Activated T-cell treated with anti-CD3 and anti-CD28 coated beads, Interleukin-2, amount 50 U/mL, for 24 hours (primary cell): ENCODE data around the gene CEP135.
A peak's percentile ranks its signal among the peaks of the same experiment; 100 is the strongest.
"Not testable (repeated sequence)": the region's sequence is repeated elsewhere in the genome, so short reads cannot be mapped to it uniquely, and the experiment has no call there.

Source experiments
- DNase-seq: peaks from one replicate; pipeline ENCODE4 v3.0.0-alpha.2; 2020
- H3K27ac Mint-ChIP-seq: 2 replicates; pipeline ENCODE4 v1.8.0; 2020; ENCODE audit warnings: mild to moderate bottlenecking, mixed read lengths
- H3K27me3 Mint-ChIP-seq: 2 replicates; pipeline ENCODE4 v1.8.0; 2020; ENCODE audit warnings: mixed read lengths
- H3K36me3 Mint-ChIP-seq: 2 replicates; pipeline ENCODE4 v1.8.0; 2020; ENCODE audit warnings: low read depth, mixed read lengths
- H3K4me1 Mint-ChIP-seq: 2 replicates; pipeline ENCODE4 v1.8.0; 2020; ENCODE audit warnings: low read depth, mixed read lengths
- H3K4me3 Mint-ChIP-seq: 2 replicates; pipeline ENCODE4 v1.8.0; 2020; ENCODE audit warnings: mild to moderate bottlenecking, moderate library complexity, mixed read lengths
- H3K9me3 Mint-ChIP-seq: 2 replicates; pipeline ENCODE4 v1.8.0; 2020; ENCODE audit warnings: mixed read lengths

CEP135 gene

DNA sequence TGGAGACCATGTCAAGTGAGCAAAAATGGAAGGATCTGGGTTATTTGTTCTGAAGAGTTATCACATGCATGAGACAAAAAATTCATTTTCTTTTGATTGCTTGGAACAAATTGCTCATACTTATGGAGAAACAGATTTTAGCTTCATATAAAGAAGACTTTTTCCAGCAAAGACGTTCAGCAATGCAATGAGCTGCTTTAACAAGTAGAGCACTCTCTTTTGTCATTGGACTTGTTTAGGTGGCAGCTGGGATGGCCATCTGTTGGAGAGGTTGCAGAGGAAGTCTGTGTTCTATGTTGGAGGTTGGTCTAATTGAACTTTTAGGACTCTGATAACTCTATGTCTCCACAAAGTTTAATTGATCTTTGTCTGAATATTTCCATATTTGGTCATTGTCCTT, 19.9 kb upstream of the CEP135 start:
- no peak for DNase-seq

DNA sequence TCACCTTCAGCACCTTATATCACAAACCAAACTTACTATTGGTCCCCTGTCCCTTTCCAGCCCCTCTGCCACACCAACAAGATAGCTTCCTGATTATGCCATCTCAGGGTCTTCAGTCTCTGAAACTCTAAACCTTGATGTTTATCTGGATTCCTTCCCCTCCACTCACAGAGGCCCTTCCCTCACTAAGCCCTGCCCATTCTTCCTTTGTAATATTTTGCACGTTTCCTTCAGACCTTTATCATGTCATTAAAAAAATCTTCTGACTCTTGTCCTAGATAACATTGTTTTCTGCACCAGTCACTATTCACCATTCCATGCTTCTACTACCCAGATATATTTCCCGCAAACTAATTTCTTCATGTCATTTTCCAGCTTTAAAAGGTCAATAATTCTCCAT, 17.7 kb upstream of the CEP135 start:
- H3K27ac Mint-ChIP-seq: no peak overlapping the region
- H3K27me3 Mint-ChIP-seq: no peaks in the 10 kb centered on the region
- H3K4me3 Mint-ChIP-seq: no peak overlapping the region
- no peak for DNase-seq
- peaks cover 15% of the 10 kb centered on the region for H3K9me3 Mint-ChIP-seq
- no peaks in the 10 kb centered on the region for H3K36me3 Mint-ChIP-seq
- H3K4me1 Mint-ChIP-seq: peaks cover 2% of the 10 kb centered on the region

More for the DNA sequence above, 19.9 kb upstream of the CEP135 start:
- no peaks in the 10 kb centered on the region for H3K36me3 Mint-ChIP-seq
- peaks cover 5% of the 10 kb centered on the region for H3K9me3 Mint-ChIP-seq
- no peaks in the 10 kb centered on the region for H3K27me3 Mint-ChIP-seq
- no peak overlapping the region for H3K4me3 Mint-ChIP-seq
- H3K27ac Mint-ChIP-seq: no peak overlapping the region
- H3K4me1 Mint-ChIP-seq: peaks cover 2% of the 10 kb centered on the region

DNA sequence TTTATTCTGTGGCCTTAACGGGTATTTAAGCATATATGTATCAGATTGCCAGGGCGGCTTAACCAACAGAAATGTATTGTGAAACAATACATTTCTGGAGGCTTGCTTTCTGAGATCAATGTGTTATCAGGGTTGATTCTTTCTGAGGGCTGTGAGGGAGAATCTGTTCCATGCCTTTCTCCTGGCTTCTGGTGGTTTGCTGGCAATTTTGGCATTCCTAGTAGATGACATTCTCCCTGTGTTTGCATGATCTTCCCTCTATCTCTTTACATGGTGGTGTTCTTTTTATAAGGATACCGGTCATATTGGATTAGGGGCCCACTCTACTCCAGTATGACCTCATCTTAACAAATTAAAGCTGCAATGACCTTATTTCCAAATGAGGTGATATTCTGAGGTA, 16.9 kb upstream of the CEP135 start:
- peaks cover 5% of the 10 kb centered on the region for H3K36me3 Mint-ChIP-seq
- no peak overlapping the region for H3K27ac Mint-ChIP-seq
- peaks cover 16% of the 10 kb centered on the region for H3K9me3 Mint-ChIP-seq
- DNase-seq: no peak
- H3K4me3 Mint-ChIP-seq: no peak overlapping the region
- H3K27me3 Mint-ChIP-seq: no peaks in the 10 kb centered on the region
- H3K4me1 Mint-ChIP-seq: peaks cover 2% of the 10 kb centered on the region

DNA sequence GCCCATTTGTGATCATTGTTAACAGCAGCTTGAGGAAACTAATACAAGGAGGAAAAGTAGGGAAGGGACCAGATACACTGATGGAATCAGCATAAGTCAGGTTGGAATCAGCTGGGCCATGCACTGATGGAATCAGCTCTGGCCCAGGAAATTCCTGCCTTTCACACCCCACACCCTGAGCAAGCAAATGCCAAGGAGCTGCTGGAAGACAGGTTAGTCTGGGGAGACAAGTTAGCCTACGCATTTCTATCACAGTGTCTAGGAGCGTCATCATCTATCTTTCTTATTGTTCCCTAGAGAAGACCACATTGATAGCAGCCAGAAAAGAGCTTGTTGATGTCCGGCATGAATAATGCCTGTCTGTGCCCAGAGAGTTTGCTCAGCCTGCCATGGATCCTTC, 16.2 kb upstream of the CEP135 start:
- DNase-seq: no peak
- Mint-ChIP-seq H3K4me1 (peaks cover 2% of the 10 kb centered on the region), H3K27ac (no peak overlapping the region), H3K9me3 (peaks cover 19% of the 10 kb centered on the region), H3K27me3 (no peaks in the 10 kb centered on the region), H3K4me3 (no peak overlapping the region), H3K36me3 (peaks cover 7% of the 10 kb centered on the region)

GRCh38 chr4:55933611-55934010, 15.1 kb upstream of the CEP135 start:
- Mint-ChIP-seq H3K9me3 (peaks cover 23% of the 10 kb centered on the region), H3K36me3 (peaks cover 18% of the 10 kb centered on the region), H3K27ac (no peak overlapping the region), H3K27me3 (no peaks in the 10 kb centered on the region), H3K4me1 (peaks cover 2% of the 10 kb centered on the region), H3K4me3 (no peak overlapping the region)
- DNase-seq: no peak

GRCh38 chr4:55935907-55936306, 12.8 kb upstream of the CEP135 start:
- not testable (repeated sequence) for H3K4me1 Mint-ChIP-seq, H3K27ac Mint-ChIP-seq

GRCh38 chr4:55938481-55938880, 10.3 kb upstream of the CEP135 start:
- peaks cover 27% of the 10 kb centered on the region for H3K36me3 Mint-ChIP-seq
- no peaks in the 10 kb centered on the region for H3K4me1 Mint-ChIP-seq
- DNase-seq: no peak
- H3K4me3 Mint-ChIP-seq: no peak overlapping the region
- no peak overlapping the region for H3K27ac Mint-ChIP-seq
- H3K9me3 Mint-ChIP-seq: peaks cover 33% of the 10 kb centered on the region
- no peaks in the 10 kb centered on the region for H3K27me3 Mint-ChIP-seq

More at GRCh38 chr4:55935907-55936306, 12.8 kb upstream of the CEP135 start:
- peaks cover 33% of the 10 kb centered on the region for H3K9me3 Mint-ChIP-seq
- H3K27me3 Mint-ChIP-seq, DNase-seq, H3K4me3 Mint-ChIP-seq: not testable (repeated sequence)
- peaks cover 27% of the 10 kb centered on the region for H3K36me3 Mint-ChIP-seq

DNA sequence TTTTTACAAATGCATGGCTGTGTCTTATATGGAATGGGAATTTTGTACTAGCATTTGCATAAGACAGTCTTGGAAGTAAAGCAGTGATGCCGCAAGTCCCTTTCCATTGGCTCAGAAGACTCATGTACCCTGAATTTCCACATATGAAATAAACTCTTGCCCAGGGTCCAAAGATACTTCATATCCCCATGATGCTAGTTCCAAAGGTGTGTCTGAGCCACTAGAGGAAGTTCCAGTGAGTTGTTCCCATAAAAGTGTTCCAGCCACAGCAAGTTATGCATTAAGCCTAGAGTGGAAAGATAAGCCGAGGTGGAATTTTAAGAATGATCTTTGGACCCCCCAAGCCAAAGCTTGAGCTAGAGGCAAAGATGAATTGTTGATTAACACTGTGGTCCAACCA, 9.3 kb upstream of the CEP135 start:
- Mint-ChIP-seq H3K4me1 (no peaks in the 10 kb centered on the region), H3K9me3 (peaks cover 27% of the 10 kb centered on the region), H3K27me3 (no peaks in the 10 kb centered on the region)

DNA sequence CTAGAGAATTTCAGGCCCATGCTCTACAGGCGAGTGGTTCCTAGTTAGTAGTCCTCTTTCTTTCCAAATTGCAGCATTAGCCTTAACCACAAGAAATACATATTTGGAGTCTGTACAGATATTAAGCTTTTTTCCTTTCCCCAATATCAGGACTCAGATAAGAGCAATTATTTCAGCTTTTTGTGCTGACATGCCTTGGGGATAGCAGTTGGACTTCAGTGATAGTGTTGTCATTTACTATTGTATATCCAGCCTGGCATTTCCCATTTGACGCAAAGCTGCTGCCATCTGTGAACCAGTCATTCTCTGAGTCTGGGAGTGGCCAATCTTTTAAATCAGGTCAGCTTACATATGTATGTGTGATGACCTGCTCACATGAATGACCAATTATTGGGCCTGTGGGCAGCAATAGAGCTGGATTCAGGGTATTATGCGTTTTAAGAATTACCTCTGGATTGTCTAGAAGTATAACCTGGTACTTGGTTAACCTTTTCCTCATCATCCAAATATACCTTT, 6.8 kb upstream of the CEP135 start:
- Mint-ChIP-seq H3K27me3 (no peaks in the 10 kb centered on the region), H3K4me3 (no peak overlapping the region), H3K9me3 (peaks cover 21% of the 10 kb centered on the region), H3K36me3 (peaks cover 21% of the 10 kb centered on the region), H3K27ac (no peak overlapping the region), H3K4me1 (peaks cover 5% of the 10 kb centered on the region)
- DNase-seq: no peak

More for the DNA sequence above, 9.3 kb upstream of the CEP135 start:
- Mint-ChIP-seq H3K36me3 (peaks cover 27% of the 10 kb centered on the region), H3K4me3 (no peak overlapping the region), H3K27ac (no peak overlapping the region)
- DNase-seq: no peak

DNA sequence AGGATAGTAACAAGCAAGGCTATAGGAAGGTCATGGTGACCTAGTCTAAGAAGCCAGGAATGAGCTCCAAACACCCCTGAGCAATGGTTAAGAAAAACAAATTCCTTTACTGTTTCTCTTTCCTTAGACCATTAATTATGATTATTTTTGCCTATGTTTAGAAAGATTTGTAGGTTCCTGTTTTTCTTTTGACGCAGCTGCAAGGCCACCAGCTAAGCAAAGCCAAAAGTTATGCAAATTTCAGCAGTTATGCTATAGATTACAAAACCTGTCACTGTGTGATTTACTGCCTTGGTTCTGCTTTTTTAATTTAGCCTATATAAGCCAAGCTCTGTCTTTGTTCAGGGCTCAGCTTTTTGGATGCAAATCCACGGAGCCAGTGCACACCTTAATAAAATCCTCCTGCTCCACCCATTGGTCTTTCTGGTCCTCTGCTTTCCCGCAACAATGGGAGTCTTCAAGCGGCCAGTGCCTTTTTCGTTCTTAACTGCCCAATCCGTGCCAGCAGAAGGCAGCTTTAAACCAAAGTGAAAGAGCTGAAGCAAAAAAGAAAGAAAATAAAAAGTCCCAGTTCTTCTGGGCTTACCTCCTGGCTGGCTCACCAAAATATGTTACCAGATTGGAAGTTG, 1.4 kb upstream of the CEP135 start:
- peaks cover 15% of the 10 kb centered on the region for H3K36me3 Mint-ChIP-seq
- DNase-seq: peak; percentile 35

DNA sequence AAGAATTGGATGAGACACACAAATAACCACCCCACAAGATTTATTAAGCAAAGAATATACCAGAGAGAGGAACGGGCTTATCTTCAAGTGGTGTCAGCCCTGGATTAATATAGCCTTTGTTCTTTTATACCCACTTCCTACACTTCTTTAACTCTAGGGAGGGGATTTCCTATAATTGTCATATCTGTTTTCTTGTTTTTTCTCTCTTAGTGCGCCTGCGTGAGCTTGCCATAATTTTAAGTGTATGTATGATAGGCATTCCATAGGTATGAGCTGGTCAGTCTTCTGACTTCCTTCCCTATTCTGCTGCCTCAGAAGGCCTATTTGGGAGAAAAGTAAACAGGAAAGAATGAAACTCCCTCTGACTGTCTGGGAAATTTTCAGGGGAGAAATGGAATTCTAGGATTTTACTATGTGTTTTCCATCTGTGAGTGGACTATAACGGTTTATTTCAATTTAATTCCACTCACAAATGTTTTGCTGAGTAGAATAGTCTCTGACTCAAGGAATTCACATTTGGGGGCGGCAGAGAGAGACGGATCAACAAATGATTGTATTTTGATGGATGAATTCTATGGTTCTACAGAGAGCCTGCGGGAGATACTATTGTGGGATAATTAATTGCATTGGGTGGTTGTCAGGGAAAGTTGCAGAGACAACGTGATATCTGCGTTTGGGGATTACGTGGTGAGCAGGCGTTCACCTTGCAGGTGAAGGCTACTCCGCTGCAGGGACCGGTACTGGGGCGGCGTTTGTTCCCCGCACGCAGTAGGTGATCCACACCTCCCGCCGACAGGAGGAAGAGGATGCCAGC, 626 bp upstream of the CEP135 start:
- Mint-ChIP-seq H3K9me3 (no peaks in the 10 kb centered on the region), H3K4me1 (peaks cover 47% of the 10 kb centered on the region), H3K27ac (peak overlapping the region; percentile 87), H3K36me3 (peaks cover 23% of the 10 kb centered on the region), H3K4me3 (peak overlapping the region; percentile 86), H3K27me3 (no peaks in the 10 kb centered on the region)
- DNase-seq: no peak

More for the DNA sequence above, 1.4 kb upstream of the CEP135 start:
- H3K4me3 Mint-ChIP-seq: peak overlapping the region; percentile 86
- no peaks in the 10 kb centered on the region for H3K27me3 Mint-ChIP-seq
- no peaks in the 10 kb centered on the region for H3K9me3 Mint-ChIP-seq
- H3K4me1 Mint-ChIP-seq: peaks cover 45% of the 10 kb centered on the region
- H3K27ac Mint-ChIP-seq: peak overlapping the region; percentile 87

DNA sequence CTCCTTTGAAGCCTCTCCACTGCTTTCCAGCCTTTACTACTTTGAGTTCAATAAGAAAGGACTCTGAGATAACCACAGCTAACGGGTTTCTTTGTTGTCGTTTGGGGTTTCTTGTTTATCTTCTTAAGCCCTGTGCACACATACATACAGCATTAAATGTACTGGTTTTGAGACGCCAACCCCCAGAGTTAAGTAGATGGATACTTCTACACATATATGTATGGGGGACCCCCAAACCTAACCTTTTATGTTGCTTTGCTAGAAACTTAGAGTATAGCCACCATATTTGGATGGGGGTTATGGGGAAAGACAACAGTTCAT, 697 bp downstream of the CEP135 start:
- no peak for DNase-seq
- peaks cover 33% of the 10 kb centered on the region for H3K36me3 Mint-ChIP-seq
- peak overlapping the region; percentile 87 for H3K27ac Mint-ChIP-seq
- H3K4me1 Mint-ChIP-seq: peaks cover 47% of the 10 kb centered on the region
- peak overlapping the region; percentile 86 for H3K4me3 Mint-ChIP-seq
- H3K9me3 Mint-ChIP-seq: no peaks in the 10 kb centered on the region
- no peaks in the 10 kb centered on the region for H3K27me3 Mint-ChIP-seq

GRCh38 chr4:55951191-55951922, 2.6 kb downstream of the CEP135 start:
- Mint-ChIP-seq H3K4me3 (no peak overlapping the region), H3K27me3 (no peaks in the 10 kb centered on the region), H3K27ac (peak overlapping the region; percentile 3), H3K4me1 (peaks cover 45% of the 10 kb centered on the region), H3K9me3 (no peaks in the 10 kb centered on the region), H3K36me3 (peaks cover 50% of the 10 kb centered on the region)
- no peak for DNase-seq

GRCh38 chr4:55955710-55956109, 7.0 kb downstream of the CEP135 start:
- H3K4me3 Mint-ChIP-seq: no peak overlapping the region
- peaks cover 84% of the 10 kb centered on the region for H3K36me3 Mint-ChIP-seq
- H3K27ac Mint-ChIP-seq: no peak overlapping the region
- no peaks in the 10 kb centered on the region for H3K9me3 Mint-ChIP-seq
- H3K27me3 Mint-ChIP-seq: no peaks in the 10 kb centered on the region
- peaks cover 13% of the 10 kb centered on the region for H3K4me1 Mint-ChIP-seq
- no peak for DNase-seq
